HG03064 (cell line): ENCODE results near the gene TNPO3.

Source experiments
- ATAC-seq: cut with Tn5 transposase; IDR thresholded peaks from one replicate; pipeline ENCODE4 v1.9.1; 2021; ENCODE audit warnings: low read depth; ENCODE audit not compliant: unreplicated experiment

The TNPO3 gene

DNA sequence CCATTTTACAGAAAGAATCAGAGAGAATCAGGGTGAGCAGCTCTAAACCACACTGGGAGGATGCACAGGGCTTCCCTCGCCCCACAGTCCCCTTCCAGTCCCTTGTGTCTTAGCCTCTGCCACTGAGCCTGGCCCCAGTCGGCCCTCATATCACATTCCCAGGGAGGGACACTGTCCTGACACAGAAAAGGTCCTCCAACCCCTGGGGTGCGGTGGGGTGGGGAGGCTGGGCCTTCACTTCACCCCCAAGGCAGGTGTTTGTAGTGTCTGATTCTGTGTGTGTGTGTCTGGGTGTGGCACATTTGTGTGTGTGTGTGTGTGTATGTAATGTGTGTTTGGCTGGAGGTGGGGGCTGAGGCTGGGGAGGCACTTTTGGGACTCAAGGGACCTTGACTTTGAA lies 142.6 kb downstream of the TNPO3 start:
- no peak for ATAC-seq

GRCh38 chr7:128911423-128912031 lies 143.4 kb downstream of the TNPO3 start:
- ATAC-seq, result no peak

GRCh38 chr7:128910569-128910945 lies 144.4 kb downstream of the TNPO3 start, which contains the start of gene KCP:
Gene KCP, minus strand, starts transcription at chr7:128910709. Its CDS starts 33 bp downstream, at chr7:128910676.
- ATAC-seq, result no peak

DNA sequence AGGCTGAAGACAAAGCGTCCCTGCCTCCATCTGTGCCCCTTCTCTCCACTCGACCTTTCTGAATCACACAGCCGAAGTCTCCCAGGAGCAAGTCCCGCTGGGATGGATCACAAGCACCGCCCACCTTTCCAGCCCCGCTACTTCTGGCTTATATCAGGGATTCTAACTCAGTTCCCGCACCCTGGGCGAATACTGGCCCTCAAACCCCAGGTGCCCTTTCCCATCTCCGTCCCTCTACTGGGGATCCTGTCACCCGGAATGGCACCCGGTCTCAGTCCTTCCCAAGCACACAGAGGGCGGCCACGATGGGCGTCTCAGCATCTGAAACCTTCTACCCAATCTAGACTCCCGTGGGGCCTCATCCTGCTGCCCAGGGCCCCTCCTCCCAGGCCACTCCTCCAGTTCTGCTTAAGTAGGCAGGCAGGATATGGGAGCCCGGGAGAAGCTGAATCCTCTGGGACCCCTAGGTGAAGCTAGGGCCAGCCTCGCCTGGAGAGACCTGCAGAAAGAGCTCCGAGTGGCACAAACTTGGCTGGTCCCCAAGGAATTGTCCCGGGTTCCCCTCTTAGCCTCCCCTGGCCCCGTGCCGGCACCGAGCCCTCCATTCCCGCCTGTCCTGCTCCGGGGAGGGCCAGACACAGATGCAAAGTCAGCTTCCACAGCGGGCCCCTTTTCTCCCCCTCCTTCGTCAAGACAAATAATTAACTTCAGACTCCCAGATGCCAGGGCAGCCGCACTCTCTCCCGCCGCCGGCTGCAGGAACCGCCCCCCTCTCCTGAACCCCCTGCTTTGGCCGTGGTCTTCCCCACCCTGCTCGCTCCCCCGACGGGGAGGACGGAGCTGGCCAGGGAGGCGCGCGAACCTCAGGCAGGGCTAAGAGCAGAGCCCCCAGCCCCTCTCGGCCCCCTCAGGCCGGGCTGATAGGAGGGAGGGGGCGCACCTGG lies 145.0 kb downstream of the TNPO3 start:
- ATAC-seq, result no peak

- ATAC-seq, result no peak
Measured at GRCh38 chr7:128908750-128909624, 145.9 kb downstream of the TNPO3 start.

DNA sequence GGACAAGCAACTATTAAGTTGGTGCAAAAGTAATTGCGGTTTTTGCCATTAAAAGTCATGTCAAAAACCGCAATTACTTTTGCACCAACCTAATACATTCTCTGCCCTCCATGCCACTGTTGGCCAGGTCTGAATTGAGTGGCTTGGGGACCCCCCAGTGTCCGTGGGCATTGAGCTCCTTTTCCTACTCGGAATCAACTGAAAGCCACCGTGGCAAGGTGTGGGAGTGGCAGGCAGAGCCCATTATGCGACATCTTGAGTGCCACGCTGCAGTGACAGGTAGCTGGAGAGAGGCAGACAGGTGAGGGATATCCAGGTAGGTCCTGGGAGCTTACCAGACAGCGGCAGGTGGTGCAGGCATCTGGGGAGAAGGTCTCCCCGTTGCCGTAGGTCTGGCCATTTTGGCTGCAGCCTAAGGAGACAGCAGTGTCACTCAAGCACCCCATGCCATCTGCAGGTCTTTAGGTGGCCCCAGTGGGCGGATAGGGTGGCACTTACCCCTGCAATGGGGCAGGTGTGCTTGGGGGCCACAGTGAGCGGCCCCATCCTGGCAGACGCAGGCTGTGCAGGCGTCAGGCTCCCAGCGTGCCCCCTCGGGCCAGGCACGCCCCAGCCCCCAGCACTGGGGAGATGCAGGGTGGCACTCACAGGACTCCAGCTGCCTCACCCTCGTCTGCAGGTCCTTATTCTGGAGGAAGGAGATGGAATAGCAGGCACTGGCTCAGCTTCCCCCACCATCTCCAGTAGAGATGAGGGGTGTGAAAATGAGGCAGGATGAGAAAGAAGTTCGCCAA lies 147.9 kb downstream of the TNPO3 start:
- ATAC-seq, result no peak

DNA sequence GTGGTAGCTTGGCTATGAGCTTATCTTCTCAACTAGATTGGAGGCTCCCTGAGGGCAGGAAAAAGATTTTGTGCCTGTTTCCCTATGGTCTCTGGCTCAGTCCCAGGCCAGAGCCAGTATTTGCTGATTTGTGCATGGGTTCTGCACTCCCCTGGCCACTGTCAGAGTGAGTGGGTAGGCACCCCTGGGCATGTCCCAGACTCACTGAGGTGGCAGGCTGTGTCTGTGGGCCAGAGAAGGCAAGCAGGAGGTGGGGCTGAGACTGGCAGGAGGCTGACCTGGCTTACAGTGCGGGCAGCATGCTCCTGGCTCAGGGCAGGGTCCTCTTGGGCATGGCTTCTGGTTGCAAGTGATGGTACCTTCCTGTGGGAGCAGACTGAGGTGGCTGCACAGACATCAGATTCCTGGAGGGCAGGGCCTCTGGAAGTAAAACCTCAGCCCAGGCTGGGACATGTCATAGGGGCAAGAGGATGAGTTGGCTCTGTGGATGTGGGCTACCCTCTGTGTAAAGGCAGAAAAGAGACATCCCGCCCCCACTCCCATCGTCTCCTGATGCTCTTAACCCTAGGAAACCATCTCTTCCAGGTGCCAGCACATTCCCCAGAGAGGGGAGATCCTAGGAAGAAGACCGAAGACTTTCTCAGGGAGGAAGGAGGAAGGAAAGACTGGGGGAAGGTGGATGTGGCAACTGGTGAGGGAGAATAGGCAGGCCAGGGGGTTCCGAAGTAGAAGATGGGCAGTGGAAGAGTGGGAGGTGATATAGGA lies 148.7 kb downstream of the TNPO3 start:
- ATAC-seq, result no peak

DNA sequence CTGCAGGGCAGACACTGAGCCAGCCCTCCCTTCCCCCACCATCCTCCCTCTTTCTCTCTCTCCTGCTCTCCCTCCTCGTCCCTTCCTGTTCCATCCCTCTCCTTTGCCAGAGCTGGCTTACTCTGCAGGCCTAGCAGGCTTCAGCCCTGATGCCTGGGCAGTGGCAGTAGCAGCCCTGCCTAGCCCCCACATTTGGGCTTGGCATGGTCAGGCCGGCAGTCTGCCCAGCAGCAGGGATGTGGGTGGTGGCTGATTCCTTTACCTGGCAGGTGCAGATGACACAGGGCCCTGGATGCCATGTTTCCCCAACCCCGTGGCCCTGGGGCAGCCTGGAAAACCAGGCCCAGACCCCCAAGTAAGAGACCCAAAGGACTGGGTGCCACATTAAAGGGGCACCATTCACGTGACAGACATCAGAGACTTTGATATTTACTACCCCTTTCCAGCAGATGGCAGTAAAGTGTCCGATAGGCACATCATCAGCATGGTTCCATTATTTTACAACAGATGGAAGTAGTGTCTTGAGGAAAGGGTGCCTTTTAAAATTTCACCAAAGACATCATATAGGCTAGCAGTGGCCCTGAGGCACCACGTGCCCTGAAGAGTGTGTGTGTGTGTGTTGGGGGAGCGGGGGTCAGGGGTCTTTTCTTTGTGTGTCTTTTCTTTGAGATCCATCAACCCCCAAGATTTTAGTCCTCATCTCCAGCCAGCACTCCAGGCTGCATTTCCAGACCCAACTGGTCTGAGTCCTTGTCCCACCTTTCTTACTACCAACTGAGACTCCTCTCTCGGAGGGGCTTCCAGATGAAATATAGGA lies 150.3 kb downstream of the TNPO3 start:
- ATAC-seq, result no peak
